DMS79 treated with DMSO at 0.1 percent for 48 hours (cell line): Measurements from ENCODE around the gene PSMC5.
"Not testable (repeated sequence)": the region's sequence is repeated elsewhere in the genome, so short reads cannot be mapped to it uniquely, and the experiment has no call there.

Experiments
- DNase-seq: peaks from one replicate; lab custom pipeline; 2025; lab: John Stamatoyannopoulos, UW

The PSMC5 gene

DNA sequence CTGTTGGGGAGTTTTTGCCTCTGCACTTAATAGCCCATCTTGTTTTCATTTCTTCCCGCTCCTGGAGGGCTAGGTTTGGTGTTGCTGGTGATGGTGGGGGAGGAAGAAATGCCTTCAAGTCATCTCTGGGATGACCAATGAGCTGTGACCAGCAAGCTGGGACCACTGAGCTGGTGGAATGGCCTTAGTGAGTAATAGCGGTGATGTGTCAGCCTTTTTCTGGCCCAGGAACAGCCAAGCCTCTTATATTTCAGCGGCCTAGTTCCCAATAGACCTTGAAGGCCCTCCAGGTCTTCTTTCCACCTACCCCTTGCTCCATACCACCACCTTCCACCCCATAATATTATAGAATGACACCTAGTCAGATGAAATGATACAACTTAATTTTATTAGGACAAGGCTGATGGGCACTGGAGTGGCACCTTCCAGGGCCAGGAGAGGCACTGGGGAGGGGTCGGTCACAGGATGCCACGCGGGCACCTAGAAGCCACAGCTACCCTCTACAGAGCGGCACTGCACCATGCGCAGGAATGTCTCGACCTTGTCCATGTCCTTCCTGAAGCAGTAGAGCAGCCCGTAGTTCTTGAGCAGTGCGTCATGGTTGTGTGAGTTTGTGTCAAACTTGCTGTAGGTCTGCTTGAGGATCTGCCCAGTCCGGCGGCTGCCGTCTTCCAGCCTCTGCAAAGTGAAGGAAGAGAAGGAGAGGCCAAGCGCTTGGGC, 44.6 kb downstream of the PSMC5 start:
- not testable (repeated sequence) for DNase-seq

DNA sequence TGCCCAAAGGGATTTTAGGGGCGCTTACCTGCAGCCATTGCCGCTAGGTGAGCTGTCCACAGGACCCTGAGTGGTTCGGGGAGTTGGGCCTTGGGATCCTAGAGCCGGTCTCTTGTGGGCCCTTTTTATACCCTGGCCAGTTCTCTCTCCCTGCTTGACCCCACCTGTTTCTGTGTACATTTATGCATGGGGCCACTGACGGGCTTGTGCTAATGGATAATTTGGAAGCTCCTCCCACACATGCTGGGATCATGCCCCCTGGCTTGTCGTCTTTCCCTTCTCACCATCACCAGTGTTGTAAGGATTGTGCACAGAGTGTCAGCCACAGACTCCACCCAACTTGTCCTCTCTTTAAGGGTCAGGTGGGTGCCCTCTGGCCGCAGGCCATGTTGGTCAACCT, 46.3 kb downstream of the PSMC5 start, which contains the start of gene CSH2:
Gene CSH2, minus strand, starts transcription at position 101 of the 400 bp plus-strand sequence. Its CDS starts 63 bp downstream, at position 38.
- not testable (repeated sequence) for DNase-seq

DNA sequence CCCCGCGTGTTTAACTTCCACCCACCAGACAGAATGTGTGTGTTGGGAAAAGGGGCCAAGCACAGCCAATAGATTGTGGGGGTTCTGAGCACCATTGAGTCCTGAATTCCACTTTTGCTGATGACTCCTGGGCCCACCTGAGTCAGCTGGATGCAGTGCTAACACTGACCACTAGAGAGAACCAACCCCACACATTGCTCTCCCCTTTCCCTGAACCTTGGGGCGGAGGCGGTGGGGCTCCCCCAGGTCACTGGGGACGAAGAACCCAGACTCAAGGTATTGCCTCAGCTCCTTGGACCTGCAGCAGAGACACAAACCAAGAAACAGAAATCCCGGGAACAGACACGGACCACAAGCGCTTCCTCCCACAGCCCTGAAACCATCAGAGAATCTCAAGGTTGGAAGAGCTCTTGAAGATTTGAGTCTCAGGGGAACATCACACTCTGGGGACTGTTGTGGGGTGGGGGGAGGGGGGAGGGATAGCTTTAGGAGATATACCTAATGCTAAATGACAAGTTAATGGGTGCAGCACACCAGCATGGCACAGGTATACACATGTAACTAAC, 46.9 kb downstream of the PSMC5 start:
- not testable (repeated sequence) for DNase-seq

GRCh38 chr17:63874693-63875092, 47.5 kb downstream of the PSMC5 start:
- DNase-seq = not testable (repeated sequence)

- DNase-seq = not testable (repeated sequence)
Observed at GRCh38 chr17:63878413-63878812, 51.2 kb downstream of the PSMC5 start.

DNA sequence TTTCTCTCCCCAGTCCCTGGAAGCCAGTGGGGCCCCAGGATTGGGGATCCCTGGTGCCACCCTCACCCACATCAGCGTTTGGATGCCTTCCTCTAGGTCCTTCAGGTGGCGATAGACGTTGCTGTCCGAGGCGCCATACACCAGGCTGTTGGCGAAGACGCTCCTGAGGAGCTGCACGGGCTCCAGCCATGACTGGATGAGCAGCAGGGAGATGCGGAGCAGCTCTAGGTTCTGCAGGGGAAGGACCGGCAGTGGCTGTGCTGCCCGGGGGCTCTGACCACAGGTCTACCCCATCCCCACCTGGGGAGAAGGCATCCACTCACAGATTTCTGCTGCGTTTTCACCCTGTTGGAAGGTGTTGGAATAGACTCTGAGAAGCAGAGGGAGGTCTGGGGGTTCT, 53.5 kb downstream of the PSMC5 start:
- no peak for DNase-seq

DNA sequence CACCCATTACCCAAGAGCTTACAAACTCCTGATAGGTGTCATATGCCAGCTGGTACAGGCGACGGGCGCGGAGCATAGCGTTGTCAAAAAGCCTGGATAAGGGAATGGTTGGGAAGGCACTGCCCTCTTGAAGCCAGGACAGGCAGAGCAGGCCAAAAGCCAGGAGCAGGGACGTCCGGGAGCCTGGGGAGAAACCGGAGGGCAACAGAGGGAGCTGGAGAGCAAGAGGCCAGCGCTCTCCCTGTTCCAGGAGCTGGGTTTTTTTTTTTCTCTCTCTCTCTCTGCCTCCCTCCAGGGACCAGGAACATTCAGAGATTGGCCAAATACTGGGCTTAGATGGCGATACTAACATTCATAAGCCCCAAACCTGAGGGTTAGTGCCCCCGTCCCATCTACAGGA, 54.1 kb downstream of the PSMC5 start:
- not testable (repeated sequence) for DNase-seq
